HepG2 (cell line): ENCODE measurements around the gene YPEL4. TPM values are rescaled to one million over a fixed set of nuclear protein-coding genes. Genes with fewer than 3 reads are reported as not detected.

ENCODE experiments used
- HCFC1 ChIP-seq: fragments of 150-350 bp; IDR thresholded peaks from 2 replicates; pipeline ENCODE4 v1.6.1; 2014; ENCODE audit warnings: low read depth, low read length
- KAT2B ChIP-seq: fragments of 150-350 bp; IDR thresholded peaks from 2 replicates; pipeline ENCODE4 v1.6.1; 2014; ENCODE audit warnings: low read depth, low read length, borderline replicate concordance
- KLF15 ChIP-seq: sonication (generic); formaldehyde crosslinking; IDR thresholded peaks from 2 replicates; pipeline ENCODE4 v1.8.1; 2023; ENCODE audit warnings: borderline replicate concordance, mild to moderate bottlenecking, inconsistent platforms, missing genetic modification reagents, mixed read lengths
- MAFK ChIP-seq, 2 experiments: IDR thresholded peaks in 1 of 2; conservative IDR thresholded peaks in 1 of 2; 2 replicates each; pipeline ENCODE4 v1.6.1; 2011; ENCODE audit warnings: improper control_type of control experiment in 2 of 2, low read length in 2 of 2
- MEIS1 ChIP-seq: sonication (generic); formaldehyde crosslinking; IDR thresholded peaks from 2 replicates; pipeline ENCODE4 v1.9.0; 2021; ENCODE audit warnings: mild to moderate bottlenecking, missing genetic modification reagents, moderate library complexity, borderline replicate concordance
- MXD4 ChIP-seq: IDR thresholded peaks from 2 replicates; pipeline ENCODE4 v1.6.1; 2016; ENCODE audit warnings: mild to moderate bottlenecking, missing biosample characterization, missing genetic modification reagents
- SIN3A ChIP-seq: IDR thresholded peaks from 2 replicates; pipeline ENCODE4 v1.6.1; 2011; ENCODE audit warnings: low read depth, mild to moderate bottlenecking, control low read depth, low read length, borderline replicate concordance
- SMAD3 ChIP-seq: sonication (generic); formaldehyde crosslinking; IDR thresholded peaks from 2 replicates; pipeline ENCODE4 v1.4.0; 2020; ENCODE audit warnings: missing genetic modification reagents
- SP1 ChIP-seq, 2 experiments: fragments of 450-650 bp in 1 of 2; sonication (generic) in 1 of 2; formaldehyde crosslinking in 1 of 2; IDR thresholded peaks; 2 replicates each; pipeline versions ENCODE4 v1.4.0 to v1.6.1; 2016 to 2020; ENCODE audit warnings: missing genetic modification reagents in 1 of 2
- TBX2 ChIP-seq: sonication (generic); formaldehyde crosslinking; IDR thresholded peaks from 2 replicates; pipeline ENCODE4 v1.5.0; 2020; ENCODE audit warnings: missing genetic modification reagents, mild to moderate bottlenecking, borderline replicate concordance
- ZFP41 ChIP-seq: sonication (generic); formaldehyde crosslinking; IDR thresholded peaks from 2 replicates; pipeline ENCODE4 v1.4.0; 2020; ENCODE audit warnings: mild to moderate bottlenecking, missing genetic modification reagents, borderline replicate concordance
- ZNF331 ChIP-seq: sonication (generic); formaldehyde crosslinking; IDR thresholded peaks from 2 replicates; pipeline ENCODE4 v1.4.0; 2020; ENCODE audit warnings: missing genetic modification reagents
- ZNF333 ChIP-seq: sonication (generic); formaldehyde crosslinking; IDR thresholded peaks from 2 replicates; pipeline ENCODE4 v1.4.0; 2020; ENCODE audit warnings: mild to moderate bottlenecking, missing genetic modification reagents, borderline replicate concordance
- ZNF382 ChIP-seq: sonication (generic); formaldehyde crosslinking; IDR thresholded peaks from 2 replicates; pipeline ENCODE4 v1.5.0; 2020; ENCODE audit warnings: missing genetic modification reagents, mild to moderate bottlenecking, borderline replicate concordance
- ZNF543 ChIP-seq: sonication (generic); formaldehyde crosslinking; IDR thresholded peaks from 2 replicates; pipeline ENCODE4 v1.4.0; 2020; ENCODE audit warnings: mild to moderate bottlenecking, missing genetic modification reagents
- ZNF7 ChIP-seq: IDR thresholded peaks from 2 replicates; pipeline ENCODE4 v1.6.1; 2016; ENCODE audit warnings: missing biosample characterization, missing genetic modification reagents
- ZNF75D ChIP-seq: sonication (generic); formaldehyde crosslinking; IDR thresholded peaks from 2 replicates; pipeline ENCODE4 v1.8.1; 2023; ENCODE audit warnings: missing genetic modification reagents, mild to moderate bottlenecking, borderline replicate concordance
- polyA plus RNA-seq, 8 experiments: library from polyadenylated mRNA; depleted of rRNA in 3 of 8; stranded (reverse) in 7 of 8; unstranded in 1 of 8; fragments of >200 nt; fragmentation: Illumina TruSeq in 4 of 8; extraction: Trizol in 4 of 8; gene quantifications; 2 replicates each; pipeline versions ENCODE4 v1.2.1 to v1.2.3, GENCODE V29; 2011 to 2016; ENCODE audit warnings: low read depth in 4 of 8, missing spikeins in 1 of 8, mixed read lengths in 1 of 8; ENCODE audit not compliant: insufficient read depth in 1 of 8
- total RNA-seq, 5 experiments: library from RNA; depleted of rRNA; stranded (reverse); fragments of >200 nt; fragmentation: Illumina TruSeq; extraction: Trizol; gene quantifications; 2 replicates each; pipeline ENCODE4 v1.2.3, GENCODE V29; 2016; ENCODE audit warnings: low read depth in 1 of 5
- TF ChIP-seq, protein P1 (sequence below): sonication (generic); formaldehyde crosslinking; IDR thresholded peaks from 2 replicates; pipeline ENCODE4 v1.8.0; 2022; ENCODE audit warnings: mild to moderate bottlenecking, missing genetic modification reagents, borderline replicate concordance
- TF ChIP-seq, protein P2 (sequence below): sonication (generic); formaldehyde crosslinking; IDR thresholded peaks from 2 replicates; pipeline ENCODE4 v1.9.0; 2022; ENCODE audit warnings: low read depth, missing genetic modification reagents
- TF ChIP-seq, protein P3 (sequence below): sonication (generic); formaldehyde crosslinking; conservative IDR thresholded peaks from 2 replicates; pipeline ENCODE4 v1.4.0; 2020; ENCODE audit warnings: mild to moderate bottlenecking, missing genetic modification reagents, moderate library complexity
- TF ChIP-seq, protein P4 (sequence below): sonication (generic); formaldehyde crosslinking; IDR thresholded peaks from 2 replicates; pipeline ENCODE4 v1.5.0; 2020; ENCODE audit warnings: missing genetic modification reagents, mild to moderate bottlenecking, borderline replicate concordance

The YPEL4 gene
- total and polyA plus RNA-seq, 2 of the 13 experiments (the other 11 are each of a cell fraction or from before 2014, with no cell fraction given) = 0.04 TPM; not detected in 1

DNA sequence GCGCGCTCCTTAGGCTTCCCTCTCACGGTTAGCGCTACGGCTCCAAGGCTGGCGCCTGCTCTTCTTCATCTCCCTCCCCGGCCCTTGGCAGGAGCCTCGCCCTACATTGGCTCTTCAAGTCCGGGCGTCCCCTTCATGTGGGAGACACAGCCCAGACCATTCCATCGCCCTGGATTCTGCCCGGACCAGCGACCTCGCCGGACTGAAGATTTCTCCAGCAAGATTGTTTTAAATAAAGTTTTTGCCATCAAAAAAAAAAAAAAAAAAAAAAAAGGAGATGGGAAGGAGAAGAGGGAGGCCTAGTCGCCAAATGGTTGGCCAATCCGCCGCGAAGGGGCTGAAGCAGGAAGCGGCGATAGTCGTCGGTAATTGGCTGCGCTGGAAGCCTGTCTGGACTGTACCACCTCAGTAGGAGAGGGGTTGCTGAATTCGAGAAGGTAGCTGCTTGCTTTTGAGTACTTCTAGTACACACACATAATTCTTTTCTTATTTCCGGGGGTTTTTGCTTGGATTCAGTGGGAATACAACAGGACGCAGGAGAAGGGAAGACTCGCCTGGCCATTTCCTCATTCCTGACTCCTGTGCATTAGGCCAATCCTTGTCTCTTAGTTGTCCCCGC, 17.5 kb upstream of the YPEL4 start (continued):
- TF ChIP-seq, protein P1, sequence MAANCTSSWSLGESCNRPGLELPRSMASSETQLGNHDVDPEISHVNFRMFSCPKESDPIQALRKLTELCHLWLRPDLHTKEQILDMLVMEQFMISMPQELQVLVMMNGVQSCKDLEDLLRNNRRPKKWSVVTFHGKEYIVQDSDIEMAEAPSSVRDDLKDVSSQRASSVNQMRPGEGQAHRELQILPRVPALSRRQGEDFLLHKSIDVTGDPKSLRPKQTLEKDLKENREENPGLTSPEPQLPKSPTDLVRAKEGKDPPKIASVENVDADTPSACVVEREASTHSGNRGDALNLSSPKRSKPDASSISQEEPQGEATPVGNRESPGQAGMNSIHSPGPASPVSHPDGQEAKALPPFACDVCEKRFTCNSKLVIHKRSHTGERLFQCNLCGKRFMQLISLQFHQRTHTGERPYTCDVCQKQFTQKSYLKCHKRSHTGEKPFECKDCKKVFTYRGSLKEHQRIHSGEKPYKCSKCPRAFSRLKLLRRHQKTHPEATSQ = no peak
- TF ChIP-seq KAT2B (no peak), ZNF331 (CRISPR knock-in tag) (no peak), MAFK (conservative IDR thresholded peaks at IDR 0.05 in 1 of 2, IDR thresholded peaks at IDR 0.05 in 1 of 2; ENCODE audit: low read length in 2 of 2) (no peak), SIN3A (peak; percentile 56; the same call in 1 of the 2 replicates), HCFC1 (peak; percentile 30; the same call in 1 of the 2 replicates), MXD4 (CRISPR knock-in tag) (no peak), ZNF75D (CRISPR knock-in tag) (no peak), ZNF333 (CRISPR knock-in tag) (no peak), KLF15 (CRISPR knock-in tag) (no peak), SMAD3 (CRISPR knock-in tag) (no peak), ZFP41 (CRISPR knock-in tag) (no peak), ZNF382 (CRISPR knock-in tag) (no peak), MEIS1 (CRISPR knock-in tag) (no peak), ZNF543 (CRISPR knock-in tag) (no peak), SP1 (IDR thresholded peaks at IDR 0.05) (no peak), SP1 (CRISPR knock-in tag; IDR thresholded peaks at IDR 0.05) (no peak; the same call in 1 of the 2 replicates), ZNF7 (CRISPR knock-in tag) (no peak), TBX2 (CRISPR knock-in tag) (no peak; the same call in 1 of the 2 replicates)
- TF ChIP-seq, protein P2, sequence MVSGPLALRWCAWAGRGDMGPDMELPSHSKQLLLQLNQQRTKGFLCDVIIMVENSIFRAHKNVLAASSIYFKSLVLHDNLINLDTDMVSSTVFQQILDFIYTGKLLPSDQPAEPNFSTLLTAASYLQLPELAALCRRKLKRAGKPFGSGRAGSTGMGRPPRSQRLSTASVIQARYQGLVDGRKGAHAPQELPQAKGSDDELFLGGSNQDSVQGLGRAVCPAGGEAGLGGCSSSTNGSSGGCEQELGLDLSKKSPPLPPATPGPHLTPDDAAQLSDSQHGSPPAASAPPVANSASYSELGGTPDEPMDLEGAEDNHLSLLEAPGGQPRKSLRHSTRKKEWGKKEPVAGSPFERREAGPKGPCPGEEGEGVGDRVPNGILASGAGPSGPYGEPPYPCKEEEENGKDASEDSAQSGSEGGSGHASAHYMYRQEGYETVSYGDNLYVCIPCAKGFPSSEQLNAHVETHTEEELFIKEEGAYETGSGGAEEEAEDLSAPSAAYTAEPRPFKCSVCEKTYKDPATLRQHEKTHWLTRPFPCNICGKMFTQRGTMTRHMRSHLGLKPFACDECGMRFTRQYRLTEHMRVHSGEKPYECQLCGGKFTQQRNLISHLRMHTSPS (CRISPR knock-in tag) = no peak
- TF ChIP-seq, protein P3, sequence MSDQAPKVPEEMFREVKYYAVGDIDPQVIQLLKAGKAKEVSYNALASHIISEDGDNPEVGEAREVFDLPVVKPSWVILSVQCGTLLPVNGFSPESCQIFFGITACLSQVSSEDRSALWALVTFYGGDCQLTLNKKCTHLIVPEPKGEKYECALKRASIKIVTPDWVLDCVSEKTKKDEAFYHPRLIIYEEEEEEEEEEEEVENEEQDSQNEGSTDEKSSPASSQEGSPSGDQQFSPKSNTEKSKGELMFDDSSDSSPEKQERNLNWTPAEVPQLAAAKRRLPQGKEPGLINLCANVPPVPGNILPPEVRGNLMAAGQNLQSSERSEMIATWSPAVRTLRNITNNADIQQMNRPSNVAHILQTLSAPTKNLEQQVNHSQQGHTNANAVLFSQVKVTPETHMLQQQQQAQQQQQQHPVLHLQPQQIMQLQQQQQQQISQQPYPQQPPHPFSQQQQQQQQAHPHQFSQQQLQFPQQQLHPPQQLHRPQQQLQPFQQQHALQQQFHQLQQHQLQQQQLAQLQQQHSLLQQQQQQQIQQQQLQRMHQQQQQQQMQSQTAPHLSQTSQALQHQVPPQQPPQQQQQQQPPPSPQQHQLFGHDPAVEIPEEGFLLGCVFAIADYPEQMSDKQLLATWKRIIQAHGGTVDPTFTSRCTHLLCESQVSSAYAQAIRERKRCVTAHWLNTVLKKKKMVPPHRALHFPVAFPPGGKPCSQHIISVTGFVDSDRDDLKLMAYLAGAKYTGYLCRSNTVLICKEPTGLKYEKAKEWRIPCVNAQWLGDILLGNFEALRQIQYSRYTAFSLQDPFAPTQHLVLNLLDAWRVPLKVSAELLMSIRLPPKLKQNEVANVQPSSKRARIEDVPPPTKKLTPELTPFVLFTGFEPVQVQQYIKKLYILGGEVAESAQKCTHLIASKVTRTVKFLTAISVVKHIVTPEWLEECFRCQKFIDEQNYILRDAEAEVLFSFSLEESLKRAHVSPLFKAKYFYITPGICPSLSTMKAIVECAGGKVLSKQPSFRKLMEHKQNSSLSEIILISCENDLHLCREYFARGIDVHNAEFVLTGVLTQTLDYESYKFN (CRISPR knock-in tag) = no peak
- TF ChIP-seq, protein P4, sequence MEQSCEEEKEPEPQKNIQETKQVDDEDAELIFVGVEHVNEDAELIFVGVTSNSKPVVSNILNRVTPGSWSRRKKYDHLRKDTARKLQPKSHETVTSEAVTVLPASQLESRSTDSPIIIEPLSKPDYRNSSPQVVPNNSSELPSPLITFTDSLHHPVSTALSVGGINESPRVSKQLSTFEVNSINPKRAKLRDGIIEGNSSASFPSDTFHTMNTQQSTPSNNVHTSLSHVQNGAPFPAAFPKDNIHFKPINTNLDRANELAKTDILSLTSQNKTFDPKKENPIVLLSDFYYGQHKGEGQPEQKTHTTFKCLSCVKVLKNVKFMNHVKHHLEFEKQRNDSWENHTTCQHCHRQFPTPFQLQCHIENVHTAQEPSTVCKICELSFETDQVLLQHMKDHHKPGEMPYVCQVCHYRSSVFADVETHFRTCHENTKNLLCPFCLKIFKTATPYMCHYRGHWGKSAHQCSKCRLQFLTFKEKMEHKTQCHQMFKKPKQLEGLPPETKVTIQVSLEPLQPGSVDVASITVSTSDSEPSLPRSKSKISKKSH = peak; percentile 71; the same call in 1 of the 2 replicates
